GM19023 (cell line): ENCODE results near the gene PKMYT1.

Source experiments
- ATAC-seq: cut with Tn5 transposase; IDR thresholded peaks from one replicate; pipeline ENCODE4 v1.9.1; 2021; ENCODE audit warnings: mild to moderate bottlenecking, moderate library complexity; ENCODE audit not compliant: unreplicated experiment

PKMYT1 gene

GRCh38 chr16:2980227-2981176 is at the start of gene PKMYT1:
Gene PKMYT1, minus strand, starts transcription at chr16:2980446. Its CDS starts 789 bp downstream, at chr16:2979657.
- peak; percentile 78 for ATAC-seq

- no peak for ATAC-seq
Measured at GRCh38 chr16:3029491-3030221, 49.4 kb upstream of the PKMYT1 start.

GRCh38 chr16:3028716-3029319 is 48.6 kb upstream of the PKMYT1 start:
- no peak for ATAC-seq

- ATAC-seq, result no peak
Measured at GRCh38 chr16:3027983-3028715, 47.9 kb upstream of the PKMYT1 start.

GRCh38 chr16:3027489-3027795 is 47.2 kb upstream of the PKMYT1 start:
- no peak for ATAC-seq

- ATAC-seq, result no peak
Measured at GRCh38 chr16:3026609-3027488, 46.6 kb upstream of the PKMYT1 start.

- no peak for ATAC-seq
Measured at GRCh38 chr16:3026003-3026378, 45.7 kb upstream of the PKMYT1 start.

- no peak for ATAC-seq
Measured at GRCh38 chr16:3025032-3026002, 45.1 kb upstream of the PKMYT1 start.

GRCh38 chr16:3023669-3024478 is 43.6 kb upstream of the PKMYT1 start, which contains the start of the genes HCFC1R1 and THOC6:
Gene HCFC1R1, minus strand, starts transcription at chr16:3023942. Its CDS starts 1 bp downstream, at chr16:3023941.
Gene THOC6, plus strand, starts transcription at chr16:3024035. Its CDS starts 292 bp downstream, at chr16:3024327.
- peak; percentile 73 for ATAC-seq

- ATAC-seq, result no peak
Measured at GRCh38 chr16:3023415-3023668, 43.1 kb upstream of the PKMYT1 start.

GRCh38 chr16:3022684-3023414 is 42.6 kb upstream of the PKMYT1 start:
- ATAC-seq, result no peak

- no peak for ATAC-seq
Measured at GRCh38 chr16:3022208-3022683, 42.0 kb upstream of the PKMYT1 start.

GRCh38 chr16:3021449-3022207 is 41.4 kb upstream of the PKMYT1 start:
- ATAC-seq, result no peak

GRCh38 chr16:3020604-3021448 is 40.6 kb upstream of the PKMYT1 start:
- no peak for ATAC-seq

- ATAC-seq, result peak; percentile 23
Measured at GRCh38 chr16:3020247-3020603, 40.0 kb upstream of the PKMYT1 start, which contains the start of gene TNFRSF12A. Gene TNFRSF12A, plus strand, starts transcription at chr16:3020368. Its CDS starts 30 bp downstream, at chr16:3020398.
